ENCODE data around the gene JMJD8.

Gene JMJD8

GRCh38 chr16:642189-643049 lies 41.7 kb downstream of the JMJD8 start:
- DNase-seq (ENCODE audit: low read depth in 2 of 3, low spot score in 2 of 3) = no peak

DNA sequence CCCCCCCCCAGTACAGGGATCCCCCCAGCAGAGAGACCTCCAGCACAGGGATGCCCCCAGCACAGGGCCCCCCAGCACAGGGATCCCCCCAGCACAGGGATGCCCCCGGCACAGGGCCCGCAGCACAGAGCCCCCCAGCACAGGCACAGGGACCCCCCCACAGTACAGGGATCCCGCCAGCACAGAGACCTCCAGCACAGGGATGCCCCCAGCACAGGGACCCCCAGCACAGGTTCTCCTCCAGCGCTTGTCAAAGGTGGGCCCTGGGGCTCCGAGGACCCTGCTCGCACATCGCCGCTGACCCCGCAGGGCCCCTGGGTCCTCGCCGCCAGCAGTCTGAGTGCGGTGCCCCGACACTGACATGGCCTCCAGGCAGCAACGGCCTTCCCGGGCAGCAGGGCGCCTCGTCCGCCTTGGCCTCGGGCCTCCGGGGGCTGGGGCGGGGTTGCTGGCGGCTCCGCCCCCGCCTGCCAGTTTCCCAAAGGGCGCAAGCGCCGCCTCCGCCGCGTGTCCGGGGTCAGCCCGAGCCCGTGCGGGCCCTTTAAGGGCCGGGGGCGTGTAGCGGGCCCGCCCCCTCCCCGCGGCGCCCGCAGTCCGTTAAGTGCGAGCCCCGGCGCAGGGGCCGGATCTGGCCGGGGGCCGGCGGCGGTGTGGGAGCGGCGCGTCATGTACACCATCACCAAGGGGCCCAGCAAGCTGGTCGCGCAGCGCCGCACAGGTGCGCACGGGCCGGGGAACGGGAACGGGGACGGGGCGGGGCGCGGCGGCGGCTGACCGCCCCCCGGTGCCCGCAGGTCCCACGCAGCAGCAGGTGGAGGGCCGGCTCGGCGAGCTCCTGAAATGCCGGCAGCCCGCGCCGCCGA lies 42.6 kb downstream of the JMJD8 start, which contains the start of gene MCRIP2:
MCRIP2 (plus strand) TSS at position 503 of the 863 bp plus-strand sequence; CDS start at position 667, 164 bp downstream.
- peak; percentile 54 to 68 (median 65) for DNase-seq (ENCODE audit: low read depth in 2 of 3, low spot score in 2 of 3)

GRCh38 chr16:640614-641013 lies 43.5 kb downstream of the JMJD8 start:
- DNase-seq (ENCODE audit: low read depth in 2 of 3, low spot score in 2 of 3) = no peak

DNA sequence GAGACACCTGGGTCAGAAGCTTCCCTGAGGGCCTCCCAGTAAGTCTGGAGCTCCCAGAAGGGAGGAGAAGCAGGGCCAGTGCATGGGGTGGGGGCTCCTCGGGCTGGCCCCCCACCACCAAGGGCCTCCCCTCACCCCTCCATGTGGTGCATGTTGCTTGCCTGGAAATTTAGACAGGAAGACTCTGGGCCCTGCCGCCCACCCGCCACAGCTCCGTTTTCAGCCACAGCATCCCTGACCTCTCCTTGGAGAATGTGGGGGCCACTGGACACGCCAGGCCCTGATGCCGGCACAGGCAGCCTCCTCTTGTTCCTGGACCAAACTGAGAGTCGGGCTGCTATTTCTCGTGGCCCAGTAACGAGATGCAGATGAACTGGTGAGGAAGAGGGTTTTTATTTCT lies 45.3 kb downstream of the JMJD8 start:
- DNase-seq (ENCODE audit: low read depth in 2 of 3, low spot score in 2 of 3) = no peak

DNA sequence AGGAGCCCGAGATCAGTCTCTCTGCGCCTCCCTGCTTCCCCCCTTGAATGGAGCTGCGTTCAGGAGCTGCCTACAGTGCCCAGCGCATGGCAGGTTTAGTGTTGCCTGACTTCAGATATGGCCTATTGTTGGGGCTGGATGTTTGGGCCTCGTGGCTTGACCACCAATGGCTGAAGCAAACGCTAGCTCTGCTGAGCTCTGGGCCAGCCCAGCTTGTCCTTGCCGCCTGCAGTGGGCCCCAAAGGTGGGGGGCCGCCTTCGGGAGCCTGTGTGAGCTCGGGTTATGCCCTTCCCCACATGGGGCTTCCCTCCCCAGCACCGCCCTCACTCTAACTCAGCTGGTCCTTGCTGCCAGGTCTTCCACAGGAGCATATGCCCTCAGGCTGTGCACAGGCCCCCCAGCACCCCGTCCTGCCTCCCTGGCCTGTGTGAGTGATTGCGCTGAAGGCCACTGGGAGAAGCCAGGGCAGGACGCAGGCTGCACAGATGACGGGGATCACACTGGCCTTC lies 46.0 kb downstream of the JMJD8 start:
- no peak for DNase-seq (ENCODE audit: low read depth in 2 of 3, low spot score in 2 of 3)

DNA sequence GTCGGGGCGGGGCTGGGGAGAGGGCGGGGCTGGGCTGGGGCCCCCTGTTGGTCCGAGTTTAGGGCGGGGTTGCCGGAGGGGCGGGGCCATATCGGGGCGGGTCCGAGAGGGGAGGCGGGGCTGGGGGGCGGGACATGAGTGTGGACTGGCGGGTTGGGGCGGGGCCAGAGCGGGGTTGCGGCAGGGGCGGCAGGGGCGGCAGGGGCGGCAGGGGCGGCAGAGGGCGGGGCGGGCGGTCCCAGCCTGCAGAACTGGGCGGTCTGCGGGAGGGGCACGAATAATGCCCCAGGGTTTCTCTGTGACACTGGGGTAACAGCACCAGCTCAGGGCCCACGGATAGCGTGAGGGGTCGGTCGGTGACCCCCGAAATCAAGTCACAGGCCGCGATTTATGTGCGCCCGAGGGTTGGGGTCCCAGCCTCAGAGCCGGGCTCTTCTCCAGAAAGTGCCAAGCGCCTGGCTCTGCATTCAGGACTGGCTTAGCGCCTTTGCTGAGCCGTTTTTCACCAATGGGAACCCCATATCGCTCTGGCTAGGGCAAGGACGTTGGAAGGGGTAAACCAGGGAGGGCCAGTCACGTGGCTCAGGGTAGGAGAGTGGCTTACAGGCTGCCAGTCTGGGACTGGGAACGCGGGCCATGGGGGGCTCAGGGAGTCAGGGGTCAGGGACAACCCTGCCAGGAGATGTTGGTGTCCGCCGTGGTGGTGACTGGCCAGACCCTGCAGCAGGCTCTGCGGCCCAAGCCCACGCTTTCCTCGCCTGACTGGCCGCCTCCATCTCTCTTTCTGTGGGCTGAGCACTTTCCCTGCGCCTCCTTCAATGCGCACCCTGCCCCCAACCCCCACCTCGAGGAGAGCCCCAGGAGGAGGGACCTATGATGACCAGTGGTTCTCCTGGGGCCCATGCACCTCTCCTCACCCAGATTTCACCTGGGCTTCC lies 46.8 kb downstream of the JMJD8 start:
- peak in 2 of 3 experiments; percentile 72 to 85 for DNase-seq (ENCODE audit: low read depth in 2 of 3, low spot score in 2 of 3)

GRCh38 chr16:636206-637080 lies 47.7 kb downstream of the JMJD8 start, which contains the start of gene METTL26:
METTL26 (minus strand) TSS chr16:636305; CDS start chr16:636290, 15 bp downstream.
- DNase-seq (ENCODE audit: low read depth in 2 of 3, low spot score in 2 of 3) = peak; percentile 85 to 100 (median 100)

GRCh38 chr16:635573-636205 lies 48.4 kb downstream of the JMJD8 start:
- no peak for DNase-seq (ENCODE audit: low read depth in 2 of 3, low spot score in 2 of 3)

DNA sequence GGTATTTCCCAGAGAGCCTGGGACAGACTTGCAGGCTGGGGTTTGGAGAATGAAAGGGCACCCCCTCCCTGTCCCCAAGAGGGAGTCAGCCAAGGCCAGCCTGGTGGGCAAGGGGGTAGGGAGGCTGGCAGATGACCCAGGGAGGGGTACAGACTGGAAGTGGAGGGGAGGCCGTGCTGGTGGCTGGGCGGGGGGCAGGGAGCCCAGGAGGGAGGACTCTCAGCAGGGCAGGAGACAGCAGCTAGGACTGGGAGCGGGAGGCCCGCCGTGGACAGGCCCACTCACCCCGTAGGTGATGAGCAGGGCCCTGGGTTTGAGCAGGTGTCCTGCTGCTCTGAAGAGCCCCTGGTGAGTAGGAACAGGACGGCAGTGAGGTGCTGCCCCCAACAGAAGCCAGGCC lies 49.1 kb downstream of the JMJD8 start:
- no peak for DNase-seq (ENCODE audit: low read depth in 2 of 3, low spot score in 2 of 3)

DNA sequence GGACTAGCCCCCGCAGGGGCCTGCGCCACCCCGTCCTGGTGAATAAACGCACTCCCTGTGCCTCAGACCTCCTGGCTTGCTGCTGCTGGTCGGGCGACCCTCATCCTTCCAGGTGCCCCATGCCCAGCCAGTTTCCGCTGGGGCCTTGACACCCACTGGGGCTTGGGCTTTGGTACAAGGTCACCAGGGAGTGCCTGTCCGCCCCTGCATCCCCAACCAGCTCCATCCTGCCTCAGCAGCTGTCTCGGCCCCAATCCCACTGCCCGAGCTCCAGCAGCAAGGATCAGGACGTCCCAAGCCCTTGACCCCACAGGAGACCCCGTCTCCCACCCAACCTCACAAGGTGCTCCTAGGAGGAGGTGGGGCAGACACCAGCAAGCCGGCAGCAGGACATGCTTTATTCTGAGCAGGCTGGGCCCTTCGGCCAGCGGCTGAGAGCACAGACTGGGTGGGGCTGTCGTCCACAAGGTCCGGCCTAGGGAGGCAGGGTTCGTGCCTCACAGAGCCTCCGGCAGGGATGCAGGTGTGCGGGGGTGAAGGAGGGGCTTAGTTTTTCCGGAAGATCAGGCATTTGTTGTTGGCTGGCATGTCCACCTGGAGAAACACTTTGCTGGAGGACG lies 50.0 kb downstream of the JMJD8 start:
- DNase-seq (ENCODE audit: low read depth in 2 of 3, low spot score in 2 of 3) = no peak

GRCh38 chr16:633336-634050 lies 50.6 kb downstream of the JMJD8 start:
- DNase-seq (ENCODE audit: low read depth in 2 of 3, low spot score in 2 of 3) = no peak

DNA sequence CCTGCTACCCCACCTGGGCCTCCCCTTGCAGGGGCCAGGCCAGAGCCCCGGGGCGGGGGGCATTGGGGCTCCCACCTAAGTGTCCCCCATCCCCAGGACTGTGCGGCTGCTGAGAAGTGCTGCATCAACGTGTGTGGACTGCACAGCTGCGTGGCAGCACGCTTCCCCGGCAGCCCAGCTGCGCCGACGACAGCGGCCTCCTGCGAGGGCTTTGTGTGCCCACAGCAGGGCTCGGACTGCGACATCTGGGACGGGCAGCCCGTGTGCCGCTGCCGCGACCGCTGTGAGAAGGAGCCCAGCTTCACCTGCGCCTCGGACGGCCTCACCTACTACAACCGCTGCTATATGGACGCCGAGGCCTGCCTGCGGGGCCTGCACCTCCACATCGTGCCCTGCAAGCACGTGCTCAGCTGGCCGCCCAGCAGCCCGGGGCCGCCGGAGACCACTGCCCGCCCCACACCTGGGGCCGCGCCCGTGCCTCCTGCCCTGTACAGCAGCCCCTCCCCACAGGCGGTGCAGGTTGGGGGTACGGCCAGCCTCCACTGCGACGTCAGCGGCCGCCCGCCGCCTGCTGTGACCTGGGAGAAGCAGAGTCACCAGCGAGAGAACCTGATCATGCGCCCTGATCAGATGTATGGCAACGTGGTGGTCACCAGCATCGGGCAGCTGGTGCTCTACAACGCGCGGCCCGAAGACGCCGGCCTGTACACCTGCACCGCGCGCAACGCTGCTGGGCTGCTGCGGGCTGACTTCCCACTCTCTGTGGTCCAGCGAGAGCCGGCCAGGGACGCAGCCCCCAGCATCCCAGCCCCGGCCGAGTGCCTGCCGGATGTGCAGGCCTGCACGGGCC lies 51.4 kb downstream of the JMJD8 start:
- DNase-seq (ENCODE audit: low read depth in 2 of 3, low spot score in 2 of 3) = no peak

DNA sequence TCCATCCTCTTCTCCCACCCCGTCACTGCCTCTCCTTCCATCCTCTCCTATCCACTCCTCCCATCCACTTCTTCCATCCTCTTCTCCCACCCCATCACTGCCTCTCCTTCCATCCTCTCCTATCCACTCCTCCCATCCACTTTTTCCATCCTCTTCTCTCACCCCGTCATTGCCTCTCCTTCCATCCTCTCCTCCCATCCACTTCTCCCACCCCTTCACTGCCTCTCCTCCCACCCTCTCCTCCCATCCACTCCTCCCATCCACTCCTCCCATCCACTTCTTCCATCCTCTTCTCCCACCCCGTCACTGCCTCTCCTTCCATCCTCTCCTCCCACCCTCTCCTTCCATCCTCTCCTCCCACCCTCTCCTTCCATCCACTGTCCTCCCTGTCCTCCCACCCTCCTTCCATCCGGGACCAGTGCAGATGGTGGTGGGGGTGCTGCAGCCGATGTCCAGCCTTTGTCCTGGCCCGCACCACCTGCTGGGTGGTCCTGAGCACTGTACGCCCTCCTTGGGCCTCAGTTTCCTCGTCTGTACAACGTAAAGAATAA lies 52.3 kb downstream of the JMJD8 start:
- no peak for DNase-seq (ENCODE audit: low read depth in 2 of 3, low spot score in 2 of 3)
